Neural cell (in vitro differentiated cells): ENCODE data around the gene CUX1. TPM values are rescaled to one million over a fixed set of nuclear protein-coding genes. Genes with fewer than 3 reads are reported as not detected.

Source experiments
- H2AFZ ChIP-seq: fragments of 200-600, 300-800 bp; sonication (generic), shearing (Covaris generic); 2 replicates; pipeline ENCODE4 v1.6.0; 2014; ENCODE audit warnings: low read depth, mild to moderate bottlenecking, antibody characterized with exemption, low read length, moderate library complexity
- H3F3A ChIP-seq: fragments of 200-600 bp; shearing (Covaris generic); 2 replicates; pipeline ENCODE4 v1.6.1; 2016; ENCODE audit warnings: mild to moderate bottlenecking, moderate library complexity, mixed read lengths, antibody characterized with exemption, low read length; ENCODE audit not compliant: insufficient read depth, poor library complexity, severe bottlenecking
- H3K27ac ChIP-seq: fragments of 200-600, 300-800 bp; sonication (generic), shearing (Covaris generic); 2 replicates; pipeline ENCODE4 v1.5.1; 2014; ENCODE audit warnings: mild to moderate bottlenecking, low read length, moderate library complexity
- H3K27me3 ChIP-seq: fragments of 300-800, 200-600 bp; sonication (generic), shearing (Covaris generic); 2 replicates; pipeline ENCODE4 v1.6.0; 2014; ENCODE audit warnings: mild to moderate bottlenecking, low read depth, low read length, moderate library complexity; ENCODE audit not compliant: insufficient read depth
- H3K36me3 ChIP-seq: fragments of 300-800, 200-600 bp; sonication (generic), shearing (Covaris generic); 2 replicates; pipeline ENCODE4 v1.5.1; 2014; ENCODE audit warnings: mild to moderate bottlenecking, antibody characterized with exemption, low read length, moderate library complexity; ENCODE audit not compliant: insufficient read depth
- H3K4me2 ChIP-seq: fragments of 300-800, 200-600 bp; sonication (generic), shearing (Covaris generic); 2 replicates; pipeline ENCODE4 v1.6.0; 2014; ENCODE audit warnings: mild to moderate bottlenecking, low read length
- H3K4me3 ChIP-seq: fragments of 300-800, 200-600 bp; sonication (generic), shearing (Covaris generic); 2 replicates; pipeline ENCODE4 v1.5.1; 2014; ENCODE audit warnings: mild to moderate bottlenecking, low read length, moderate library complexity
- H3K79me2 ChIP-seq: fragments of 200-600 bp; shearing (Covaris generic); replicated peaks from 2 replicates; pipeline ENCODE4 v1.6.0; 2014; ENCODE audit warnings: mild to moderate bottlenecking, low read length, moderate library complexity; ENCODE audit not compliant: insufficient read depth
- H3K9ac ChIP-seq: fragments of 300-800, 200-600 bp; sonication (generic), shearing (Covaris generic); 2 replicates; pipeline ENCODE4 v1.6.1; 2016; ENCODE audit warnings: mild to moderate bottlenecking, low read length, mixed read lengths
- H3K9me2 ChIP-seq: fragments of 200-600 bp; shearing (Covaris generic); 2 replicates; pipeline ENCODE4 v1.6.1; 2016; ENCODE audit warnings: mild to moderate bottlenecking, low read length, mixed read lengths; ENCODE audit not compliant: insufficient read depth
- H3K9me3 ChIP-seq: fragments of 200-600, 300-800 bp; sonication (generic), shearing (Covaris generic); 2 replicates; pipeline ENCODE4 v1.6.1; 2016; ENCODE audit warnings: mild to moderate bottlenecking, mixed run types, low read length, moderate library complexity, mixed read lengths
- H4K20me1 ChIP-seq: fragments of 200-600 bp; shearing (Covaris generic); 2 replicates; pipeline ENCODE4 v1.6.1; 2016; ENCODE audit warnings: mild to moderate bottlenecking, mixed run types; ENCODE audit not compliant: insufficient read depth
- EP300 ChIP-seq: fragments of 450-650 bp; conservative IDR thresholded peaks from 2 replicates; pipeline ENCODE4 v1.6.1; 2014; ENCODE audit warnings: antibody characterized with exemption, mild to moderate bottlenecking, moderate library complexity; ENCODE audit not compliant: poor library complexity, severe bottlenecking
- EZH2 ChIP-seq: fragments of 200-600, 300-800 bp; shearing (Covaris generic), sonication (generic); IDR thresholded peaks from 2 replicates; pipeline ENCODE4 v1.6.1; 2014; ENCODE audit warnings: antibody characterized with exemption, low read length, borderline replicate concordance, mild to moderate bottlenecking; ENCODE audit not compliant: insufficient read depth, poor library complexity, severe bottlenecking
- MXI1 ChIP-seq: fragments of 450-650 bp; conservative IDR thresholded peaks from 2 replicates; pipeline ENCODE4 v1.6.1; 2014; ENCODE audit warnings: antibody characterized with exemption, mild to moderate bottlenecking; ENCODE audit not compliant: poor library complexity, severe bottlenecking
- POLR2AphosphoS5 ChIP-seq: IDR thresholded peaks from 2 replicates; pipeline ENCODE4 v1.6.1; 2012
- RAD21 ChIP-seq: fragments of 450-650 bp; conservative IDR thresholded peaks from 2 replicates; pipeline ENCODE4 v1.6.1; 2014; ENCODE audit warnings: antibody characterized with exemption, mild to moderate bottlenecking, moderate library complexity
- SMC3 ChIP-seq: fragments of 450-650 bp; conservative IDR thresholded peaks from 2 replicates; pipeline ENCODE4 v1.6.1; 2014; ENCODE audit warnings: antibody characterized with exemption, mild to moderate bottlenecking, moderate library complexity; ENCODE audit not compliant: poor library complexity
- TAF1 ChIP-seq: IDR thresholded peaks from 2 replicates; pipeline ENCODE4 v1.6.1; 2012; ENCODE audit warnings: low read depth
- polyA plus RNA-seq: library from polyadenylated mRNA; depleted of rRNA; stranded (reverse); fragments of >200 nt; gene quantifications from 2 replicates; pipeline ENCODE4 v1.2.3, GENCODE V29; 2014
- TF ChIP-seq, protein P1 (sequence below): IDR thresholded peaks from 2 replicates; pipeline ENCODE4 v1.6.1; 2012; ENCODE audit warnings: borderline replicate concordance
- TF ChIP-seq, protein P2 (sequence below): fragments of 450-650 bp; IDR thresholded peaks from 2 replicates; pipeline ENCODE4 v1.5.1; 2014; ENCODE audit warnings: antibody characterized with exemption, mild to moderate bottlenecking, moderate library complexity; ENCODE audit not compliant: poor library complexity, severe bottlenecking

The CUX1 gene
- polyA plus RNA-seq, 1 donor from 2014 or later, result 26.6 TPM

DNA sequence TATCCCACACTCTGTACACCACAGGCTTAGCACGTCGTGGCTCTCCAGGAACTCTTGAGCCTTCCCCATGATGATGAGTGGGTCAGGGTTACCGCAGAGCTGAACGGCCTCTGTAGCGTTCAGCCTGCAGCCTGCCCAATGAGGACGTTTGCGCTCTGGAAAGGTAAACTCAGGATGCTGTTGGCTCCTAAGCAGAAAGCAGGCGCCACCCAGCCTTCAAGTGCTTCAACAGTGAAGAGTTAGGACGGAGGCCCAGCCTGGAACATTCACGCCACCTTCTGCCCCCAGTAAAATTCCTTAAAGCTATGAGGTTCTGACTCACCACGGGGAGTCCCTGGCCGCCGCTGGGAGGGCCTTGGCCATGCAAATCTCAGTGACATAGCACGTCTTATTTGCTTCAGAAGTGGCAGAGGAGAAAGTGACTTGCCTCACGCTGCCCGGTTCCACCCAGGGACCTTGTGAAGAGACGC is 307.7 kb downstream of the CUX1 start:
- Histone ChIP-seq H3K36me3 (no peaks in the 10 kb centered on the region), H3K9me3 (no peaks in the 10 kb centered on the region), H3K4me2 (no peak overlapping the region), H3K9me2 (no peaks in the 10 kb centered on the region), H3K79me2 (no peaks in the 10 kb centered on the region), H3K27ac (no peak overlapping the region), H3K9ac (no peak overlapping the region), H3K4me3 (no peak overlapping the region), H3K27me3 (no peaks in the 10 kb centered on the region), H3F3A (no peaks in the 10 kb centered on the region), H2AFZ (no peak overlapping the region), H4K20me1 (no peaks in the 10 kb centered on the region)
- no peak for TF ChIP-seq SMC3
- TF ChIP-seq, protein P1, sequence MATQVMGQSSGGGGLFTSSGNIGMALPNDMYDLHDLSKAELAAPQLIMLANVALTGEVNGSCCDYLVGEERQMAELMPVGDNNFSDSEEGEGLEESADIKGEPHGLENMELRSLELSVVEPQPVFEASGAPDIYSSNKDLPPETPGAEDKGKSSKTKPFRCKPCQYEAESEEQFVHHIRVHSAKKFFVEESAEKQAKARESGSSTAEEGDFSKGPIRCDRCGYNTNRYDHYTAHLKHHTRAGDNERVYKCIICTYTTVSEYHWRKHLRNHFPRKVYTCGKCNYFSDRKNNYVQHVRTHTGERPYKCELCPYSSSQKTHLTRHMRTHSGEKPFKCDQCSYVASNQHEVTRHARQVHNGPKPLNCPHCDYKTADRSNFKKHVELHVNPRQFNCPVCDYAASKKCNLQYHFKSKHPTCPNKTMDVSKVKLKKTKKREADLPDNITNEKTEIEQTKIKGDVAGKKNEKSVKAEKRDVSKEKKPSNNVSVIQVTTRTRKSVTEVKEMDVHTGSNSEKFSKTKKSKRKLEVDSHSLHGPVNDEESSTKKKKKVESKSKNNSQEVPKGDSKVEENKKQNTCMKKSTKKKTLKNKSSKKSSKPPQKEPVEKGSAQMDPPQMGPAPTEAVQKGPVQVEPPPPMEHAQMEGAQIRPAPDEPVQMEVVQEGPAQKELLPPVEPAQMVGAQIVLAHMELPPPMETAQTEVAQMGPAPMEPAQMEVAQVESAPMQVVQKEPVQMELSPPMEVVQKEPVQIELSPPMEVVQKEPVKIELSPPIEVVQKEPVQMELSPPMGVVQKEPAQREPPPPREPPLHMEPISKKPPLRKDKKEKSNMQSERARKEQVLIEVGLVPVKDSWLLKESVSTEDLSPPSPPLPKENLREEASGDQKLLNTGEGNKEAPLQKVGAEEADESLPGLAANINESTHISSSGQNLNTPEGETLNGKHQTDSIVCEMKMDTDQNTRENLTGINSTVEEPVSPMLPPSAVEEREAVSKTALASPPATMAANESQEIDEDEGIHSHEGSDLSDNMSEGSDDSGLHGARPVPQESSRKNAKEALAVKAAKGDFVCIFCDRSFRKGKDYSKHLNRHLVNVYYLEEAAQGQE, result no peak
- TF ChIP-seq POLR2AphosphoS5, result no peak
- no peak for TF ChIP-seq EP300
- TF ChIP-seq MXI1, result no peak
- TF ChIP-seq, protein P2, sequence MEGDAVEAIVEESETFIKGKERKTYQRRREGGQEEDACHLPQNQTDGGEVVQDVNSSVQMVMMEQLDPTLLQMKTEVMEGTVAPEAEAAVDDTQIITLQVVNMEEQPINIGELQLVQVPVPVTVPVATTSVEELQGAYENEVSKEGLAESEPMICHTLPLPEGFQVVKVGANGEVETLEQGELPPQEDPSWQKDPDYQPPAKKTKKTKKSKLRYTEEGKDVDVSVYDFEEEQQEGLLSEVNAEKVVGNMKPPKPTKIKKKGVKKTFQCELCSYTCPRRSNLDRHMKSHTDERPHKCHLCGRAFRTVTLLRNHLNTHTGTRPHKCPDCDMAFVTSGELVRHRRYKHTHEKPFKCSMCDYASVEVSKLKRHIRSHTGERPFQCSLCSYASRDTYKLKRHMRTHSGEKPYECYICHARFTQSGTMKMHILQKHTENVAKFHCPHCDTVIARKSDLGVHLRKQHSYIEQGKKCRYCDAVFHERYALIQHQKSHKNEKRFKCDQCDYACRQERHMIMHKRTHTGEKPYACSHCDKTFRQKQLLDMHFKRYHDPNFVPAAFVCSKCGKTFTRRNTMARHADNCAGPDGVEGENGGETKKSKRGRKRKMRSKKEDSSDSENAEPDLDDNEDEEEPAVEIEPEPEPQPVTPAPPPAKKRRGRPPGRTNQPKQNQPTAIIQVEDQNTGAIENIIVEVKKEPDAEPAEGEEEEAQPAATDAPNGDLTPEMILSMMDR, result no peak
- TF ChIP-seq RAD21, result no peak

DNA sequence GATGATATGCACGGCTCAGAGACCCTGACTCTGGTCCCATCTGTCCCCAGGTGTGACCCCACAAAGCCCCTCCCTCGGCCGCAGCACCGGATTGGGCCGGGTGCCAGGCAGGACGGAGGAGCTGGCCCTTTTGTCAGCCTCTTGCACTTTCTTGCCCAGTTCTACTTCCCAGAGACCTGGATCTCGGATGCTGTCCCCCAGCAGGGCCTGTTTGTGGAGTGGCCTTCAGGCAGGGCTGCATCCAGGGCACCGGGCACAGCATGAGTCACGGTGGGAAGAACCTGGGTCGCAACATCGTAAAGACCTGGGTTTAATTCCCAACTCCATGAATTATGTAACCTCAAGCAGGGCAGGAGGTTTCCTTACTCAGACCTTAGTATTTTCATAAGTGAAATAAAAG is 310.9 kb downstream of the CUX1 start:
- TF ChIP-seq, protein P2, result no peak
- TF ChIP-seq MXI1 (no peak), TAF1 (no peak), EZH2 (no peak), POLR2AphosphoS5 (no peak), RAD21 (no peak), EP300 (no peak), SMC3 (no peak)
- TF ChIP-seq, protein P1, result no peak
- Histone ChIP-seq H3F3A (no peaks in the 10 kb centered on the region), H4K20me1 (no peaks in the 10 kb centered on the region), H3K9me2 (no peaks in the 10 kb centered on the region), H3K4me2 (no peak overlapping the region), H3K79me2 (no peaks in the 10 kb centered on the region), H3K27ac (no peak overlapping the region), H2AFZ (no peak overlapping the region), H3K9ac (no peak overlapping the region), H3K27me3 (no peaks in the 10 kb centered on the region), H3K9me3 (no peaks in the 10 kb centered on the region), H3K36me3 (no peaks in the 10 kb centered on the region), H3K4me3 (no peak overlapping the region)
